Adrenal gland (tissue), 12 donors: ENCODE measurements around the gene KCNAB2. TPM values are rescaled to one million over a fixed set of nuclear protein-coding genes. Genes with fewer than 3 reads are reported as not detected.

ENCODE experiments used
- DNase-seq, 7 donors: peaks; one replicate each; pipeline ENCODE4 v3.0.0-alpha.2; 2019 to 2020
- H3K27ac ChIP-seq, 5 donors: fragments of 200-600 bp; sonication (generic) in 4 of 5; 1 replicate in 3 of 5; 2 replicates in 2 of 5; pipeline versions ENCODE4 v1.5.1 to v1.8.0; 2016 to 2020; ENCODE audit warnings: mild to moderate bottlenecking in 1 of 5
- H3K27me3 ChIP-seq: fragments of 200-600 bp; 2 replicates; pipeline ENCODE4 v1.8.0; 2021
- H3K36me3 ChIP-seq, 2 donors: fragments of 200-600 bp; replicated peaks in 1 of 2; 1 replicate in 1 of 2; 2 replicates in 1 of 2; pipeline versions ENCODE4 v1.5.1 to v1.8.0; 2018 to 2022
- H3K4me1 ChIP-seq, 2 donors: fragments of 200-600 bp; replicated peaks in 1 of 2; 1 replicate in 1 of 2; 2 replicates in 1 of 2; pipeline versions ENCODE4 v1.5.1 to v1.8.0; 2018 to 2021
- H3K4me3 ChIP-seq, 4 donors: fragments of 200-600 bp; sonication (generic) in 3 of 4; one replicate each; pipeline ENCODE4 v1.5.1; 2016 to 2018
- H3K9me3 ChIP-seq, 3 donors: fragments of 200-600 bp; sonication (generic) in 1 of 3; replicated peaks in 1 of 3; 1 replicate in 2 of 3; 2 replicates in 1 of 3; pipeline versions ENCODE4 v1.5.1 to v1.8.0; 2016 to 2021
- CTCF ChIP-seq, 6 experiments: fragments of 450-650 bp in 4 of 6; fragments of 200-600 bp in 2 of 6; sonication (generic) in 1 of 6; IDR thresholded peaks; 1 replicate in 5 of 6; 2 replicates in 1 of 6; pipeline versions ENCODE4 v1.5.1 to v1.8.0; 2016 to 2021; ENCODE audit warnings: antibody characterized with exemption in 6 of 6, mild to moderate bottlenecking in 2 of 6, moderate library complexity in 1 of 6
- POLR2A ChIP-seq, 2 donors: fragments of 450-650 bp; IDR thresholded peaks; one replicate each; pipeline ENCODE4 v1.6.1; 2017; ENCODE audit warnings: antibody characterized with exemption in 2 of 2, mild to moderate bottlenecking in 2 of 2, moderate library complexity in 1 of 2
- WGBS, 4 donors: extraction: QIAGEN DNeasy Blood & Tissue Kit in 2 of 4; methylation state at CpG; one replicate each; pipeline versions ENCODE4 v1.1.5 to v1.1.7; 2013 to 2017; 5-methylcytosine and 5-hydroxymethylcytosine counted together
- intact Hi-C, 2 donors: fragments of 100-400 bp; cut with DNase I; formaldehyde crosslinking; loops; one replicate each; pipeline versions ENCODE4 v1.14.1 to v1.15.0; 2022 to 2023
- polyA plus RNA-seq, 3 donors: library from polyadenylated mRNA; stranded (reverse); fragments of 200-250 nt in 2 of 3; fragments of 350-450 nt in 1 of 3; fragmentation: Illumina TruSeq in 1 of 3; extraction: RNeasy Lipid Tissue Mini Kit (QIAGEN cat#74804) in 1 of 3; gene quantifications; one replicate each; pipeline ENCODE4 v1.2.3, GENCODE V29; 2013 to 2014
- total RNA-seq, 9 donors: library from RNA; depleted of rRNA in 4 of 9; stranded (reverse); fragments of >200 nt in 4 of 9; fragments of 120-200 nt in 1 of 9; fragmentation: NEBNext Ultra II Directional in 1 of 9; extraction: Animal tissue kit (Norgen Biotek cat#: 25700) in 1 of 9; gene quantifications; one replicate each; pipeline versions ENCODE4 v1.1.0 to v1.2.4, GENCODE V29; 2013 to 2023
- donor health status: healthy with polysubstance abuse.
- donor health status: Bipolar disorder and iron deficiency.
- donor health status: DM: yes; HTN: yes; CAD: no.
- donor health status: DM: no; HTN: no; CAD: no.
- donor health status: DM: no; HTN: no; CAD: no.
- donor health status: DM: yes; HTN: yes; CAD: no.

Gene KCNAB2
- total and polyA plus RNA-seq, 12 donors = 2.2 to 48.0 (median 16.8) TPM

- WGBS, 4 donors = 79 to 84% (median 81%) methylated on average over 15 of the region's 15 CpGs
- no peaks in the 10 kb centered on the region for H3K36me3 ChIP-seq
- no peaks in the 10 kb centered on the region for H3K4me1 ChIP-seq
- no peaks in the 10 kb centered on the region for H3K27me3 ChIP-seq
- H3K27ac ChIP-seq = no peak overlapping the region
- no peak overlapping the region for H3K4me3 ChIP-seq
- H3K9me3 ChIP-seq = no peaks in the 10 kb centered on the region
- intact Hi-C loops = no loop called here
- TF ChIP-seq POLR2A (IDR thresholded peaks at IDR 0.05) (no peak), CTCF (IDR thresholded peaks at IDR 0.05) (no peak)
- DNase-seq = no peak
Measured at GRCh38 chr1:6019166-6019845, 26.4 kb upstream of the KCNAB2 start.

GRCh38 chr1:6022193-6022592 lies 23.5 kb upstream of the KCNAB2 start:
- Histone ChIP-seq H3K9me3 (no peaks in the 10 kb centered on the region), H3K27me3 (no peaks in the 10 kb centered on the region), H3K36me3 (no peaks in the 10 kb centered on the region), H3K4me1 (no peaks in the 10 kb centered on the region), H3K27ac (no peak overlapping the region), H3K4me3 (no peak overlapping the region)
- WGBS, 4 donors = 86 to 98% (median 96%) methylated on average over 4 of the region's 4 CpGs
- no peak for TF ChIP-seq CTCF (IDR thresholded peaks at IDR 0.05)
- TF ChIP-seq POLR2A (IDR thresholded peaks at IDR 0.05) = no peak
- intact Hi-C loops = no loop called here
- DNase-seq = no peak

GRCh38 chr1:6023346-6023745 lies 22.3 kb upstream of the KCNAB2 start:
- WGBS, 4 donors = 75 to 85% (median 82%) methylated on average over 5 of the region's 5 CpGs
- Histone ChIP-seq H3K36me3 (no peaks in the 10 kb centered on the region), H3K27me3 (no peaks in the 10 kb centered on the region), H3K27ac (no peak overlapping the region), H3K4me1 (no peaks in the 10 kb centered on the region), H3K4me3 (no peak overlapping the region), H3K9me3 (no peaks in the 10 kb centered on the region)
- no peak for DNase-seq
- no peak for TF ChIP-seq POLR2A (IDR thresholded peaks at IDR 0.05)
- TF ChIP-seq CTCF (IDR thresholded peaks at IDR 0.05) = no peak
- intact Hi-C loops = no loop called here

GRCh38 chr1:6024376-6024775 lies 21.3 kb upstream of the KCNAB2 start:
- intact Hi-C loops = no loop called here
- no peak for TF ChIP-seq POLR2A (IDR thresholded peaks at IDR 0.05)
- TF ChIP-seq CTCF (IDR thresholded peaks at IDR 0.05) = no peak
- Histone ChIP-seq H3K4me1 (no peaks in the 10 kb centered on the region), H3K27ac (no peak overlapping the region), H3K4me3 (no peak overlapping the region), H3K36me3 (no peaks in the 10 kb centered on the region), H3K9me3 (no peaks in the 10 kb centered on the region), H3K27me3 (no peaks in the 10 kb centered on the region)
- DNase-seq = no peak
- WGBS, 4 donors = 84 to 86% (median 85%) methylated on average over 6 of the region's 6 CpGs
